Hematopoietic multipotent progenitor cell treated with erythropoietin and hydrocortisone succinate and interleukin-3 and kit ligand, for 8 days (in vitro differentiated cells): ENCODE measurements around the gene MROH8.
"Not testable (repeated sequence)": the region's sequence is repeated elsewhere in the genome, so short reads cannot be mapped to it uniquely, and the experiment has no call there.

Experiments
- DNase-seq: peaks from one replicate; pipeline ENCODE4 v3.0.0-alpha.2; 2015

The MROH8 gene

DNA sequence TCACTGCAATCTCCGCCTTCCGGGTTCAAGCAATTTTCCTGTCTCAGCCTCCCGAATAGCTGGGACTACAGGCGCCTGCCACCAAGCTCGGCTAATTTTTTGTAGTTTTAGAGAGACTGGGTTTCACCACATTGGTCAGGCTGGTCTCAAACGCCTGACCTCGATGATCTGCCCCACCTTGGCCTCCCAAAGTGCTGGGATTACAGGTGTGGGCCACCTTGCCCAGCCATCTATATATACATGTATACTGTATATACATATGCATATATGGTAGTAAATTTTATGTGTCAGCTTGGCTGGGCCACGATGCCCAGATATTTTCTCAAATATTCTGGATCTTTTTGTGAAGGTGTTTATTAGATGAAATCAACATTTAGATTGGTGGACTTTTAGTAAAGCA lies 102.3 kb downstream of the MROH8 start:
- no peak for DNase-seq

DNA sequence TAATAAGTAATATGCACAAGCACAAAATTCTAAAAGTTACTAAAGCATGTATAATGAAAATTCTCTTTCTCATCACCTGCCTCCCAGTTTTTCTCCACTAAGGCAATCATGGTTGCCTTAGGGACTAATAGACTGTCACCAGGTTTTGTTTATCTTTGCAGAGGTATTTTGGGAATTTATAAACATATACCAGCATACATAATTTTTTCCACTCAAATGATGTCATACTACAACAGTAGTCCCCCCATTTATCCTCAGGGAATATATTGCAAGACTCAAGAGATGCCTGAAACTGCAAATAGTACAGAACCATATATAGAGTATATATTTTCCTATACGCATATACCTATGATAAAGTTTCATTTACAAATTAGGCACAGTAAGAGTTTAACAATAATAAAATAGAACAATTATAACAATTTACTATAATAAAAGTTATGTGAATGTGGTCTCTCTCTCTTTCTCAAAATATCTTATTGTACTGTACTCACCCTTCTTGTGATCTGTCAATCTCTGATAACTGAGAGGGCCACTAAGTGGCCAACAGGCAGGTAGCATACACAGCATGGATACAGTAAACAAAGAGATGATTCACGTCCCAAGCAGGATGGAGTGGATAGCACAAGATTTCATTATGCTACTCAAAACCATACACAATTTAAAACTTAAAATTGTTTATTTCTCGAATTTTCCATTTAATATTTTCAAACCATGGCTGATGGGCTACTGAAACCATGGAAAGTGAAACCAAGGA lies 103.2 kb downstream of the MROH8 start:
- no peak for DNase-seq

DNA sequence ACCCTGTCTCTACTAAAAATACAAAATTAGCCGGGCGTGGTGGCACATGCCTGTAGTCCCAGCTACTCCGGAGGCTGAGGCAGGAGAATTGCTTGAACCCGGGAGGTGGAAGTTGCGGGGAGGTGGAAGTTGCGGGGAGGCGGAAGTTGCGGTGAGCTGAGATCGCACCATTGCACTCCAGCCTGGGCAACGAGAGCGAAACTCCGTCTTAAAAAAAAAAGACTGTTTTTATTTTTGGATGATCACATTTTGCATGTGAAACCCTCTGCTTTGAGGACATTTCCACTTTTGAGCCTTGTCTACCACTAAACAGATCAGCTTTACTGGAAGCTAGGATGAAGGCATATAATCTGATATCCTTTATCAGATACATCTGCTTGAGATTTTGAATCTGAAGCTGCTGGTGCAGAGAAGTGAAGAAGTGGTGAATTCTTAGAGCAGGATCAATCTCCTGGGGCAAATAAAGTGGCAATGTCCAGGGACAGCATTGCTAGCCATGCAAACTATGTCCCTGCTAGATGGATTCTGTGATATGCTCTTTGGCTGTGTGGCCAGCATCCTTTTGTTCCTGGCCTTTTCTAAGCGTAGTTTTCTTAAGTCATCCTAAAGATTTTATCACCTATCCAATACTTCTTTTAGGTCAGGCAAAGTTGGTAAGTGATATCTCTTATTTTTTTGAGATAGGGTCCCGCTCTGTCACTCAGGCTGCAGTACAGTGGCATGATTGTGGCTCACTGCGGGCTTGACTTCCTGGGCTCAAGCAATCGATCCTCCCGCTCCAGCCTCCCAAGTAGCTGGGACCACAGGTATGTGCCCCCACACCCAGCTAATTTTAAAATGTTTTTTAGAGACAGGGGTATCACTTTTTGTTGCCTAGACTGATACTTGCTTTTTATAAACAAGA lies 106.8 kb downstream of the MROH8 start:
- DNase-seq = no peak

- no peak for DNase-seq
Observed at GRCh38 chr20:37071481-37071911, 107.9 kb downstream of the MROH8 start.

- DNase-seq = not testable (repeated sequence)
Observed at GRCh38 chr20:37069563-37069962, 109.8 kb downstream of the MROH8 start.

- DNase-seq = no peak
Observed at GRCh38 chr20:37066168-37066567, 113.2 kb downstream of the MROH8 start.

- DNase-seq = no peak
Observed at GRCh38 chr20:37055276-37055675, 124.1 kb downstream of the MROH8 start.

- DNase-seq = no peak
Observed at GRCh38 chr20:37053230-37053950, 126.0 kb downstream of the MROH8 start.
